NCI-H2107 treated with DMSO at 0.1 percent for 48 hours (cell line): ENCODE measurements around the gene CELF4.
A peak's percentile ranks its signal among the peaks of the same experiment; 100 is the strongest.

ENCODE experiments used
- DNase-seq: peaks from one replicate; lab custom pipeline; 2025; ENCODE audit not compliant: unreplicated experiment; lab: John Stamatoyannopoulos, UW

The CELF4 gene

GRCh38 chr18:37548679-37549289 lies 16.8 kb downstream of the CELF4 start:
- no peak for DNase-seq

DNA sequence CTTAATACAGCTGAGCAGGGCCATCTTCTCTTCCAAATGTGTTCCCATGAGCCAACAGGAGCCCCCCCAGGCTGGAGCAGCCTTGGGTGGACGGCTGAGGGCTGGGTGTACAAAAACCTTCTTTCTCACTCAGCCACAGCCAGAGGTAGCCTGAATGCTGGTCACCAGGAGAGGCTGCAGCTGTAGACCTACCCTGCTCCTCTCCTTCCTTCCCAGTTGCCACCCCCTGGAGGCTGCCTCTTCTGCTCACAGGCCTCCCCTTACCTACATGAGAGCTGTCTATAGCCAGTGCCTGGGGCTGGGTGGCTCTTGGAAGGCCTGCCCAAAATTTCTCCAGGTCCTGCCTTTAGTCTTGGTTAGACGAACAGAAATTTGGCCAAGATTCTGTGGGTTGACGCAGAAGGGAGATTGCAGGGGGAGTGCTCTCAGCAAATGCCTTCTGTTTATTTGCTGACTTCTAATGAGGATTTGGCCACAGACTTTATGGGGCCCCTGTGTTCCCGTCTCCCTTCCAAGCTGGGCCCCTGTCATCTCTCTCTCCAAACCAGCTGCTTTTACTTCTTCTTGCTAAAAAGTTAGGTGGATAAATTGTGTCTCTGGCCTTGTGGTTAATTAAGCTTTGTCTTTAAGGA lies 18.3 kb downstream of the CELF4 start:
- no peak for DNase-seq

DNA sequence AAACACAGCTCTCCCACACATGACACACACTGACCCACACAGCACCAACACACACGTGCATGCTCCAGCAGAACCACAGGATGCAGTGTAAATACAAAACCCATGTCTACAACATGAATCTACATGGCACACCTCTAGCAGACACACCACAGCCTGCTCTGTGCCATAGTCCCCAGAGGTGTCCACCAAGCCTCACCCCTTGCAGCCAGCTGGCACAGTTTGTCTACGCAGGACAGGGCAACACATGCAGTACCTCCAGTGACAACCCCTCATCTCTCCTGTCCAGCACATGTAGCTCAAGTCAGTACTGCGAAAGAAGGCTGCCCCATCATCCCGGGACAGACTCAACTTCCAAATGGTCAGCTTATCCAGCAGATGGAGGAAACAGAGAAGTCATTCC lies 18.9 kb downstream of the CELF4 start:
- DNase-seq = no peak

- DNase-seq = no peak
Observed at GRCh38 chr18:37546272-37546537, 19.4 kb downstream of the CELF4 start.

DNA sequence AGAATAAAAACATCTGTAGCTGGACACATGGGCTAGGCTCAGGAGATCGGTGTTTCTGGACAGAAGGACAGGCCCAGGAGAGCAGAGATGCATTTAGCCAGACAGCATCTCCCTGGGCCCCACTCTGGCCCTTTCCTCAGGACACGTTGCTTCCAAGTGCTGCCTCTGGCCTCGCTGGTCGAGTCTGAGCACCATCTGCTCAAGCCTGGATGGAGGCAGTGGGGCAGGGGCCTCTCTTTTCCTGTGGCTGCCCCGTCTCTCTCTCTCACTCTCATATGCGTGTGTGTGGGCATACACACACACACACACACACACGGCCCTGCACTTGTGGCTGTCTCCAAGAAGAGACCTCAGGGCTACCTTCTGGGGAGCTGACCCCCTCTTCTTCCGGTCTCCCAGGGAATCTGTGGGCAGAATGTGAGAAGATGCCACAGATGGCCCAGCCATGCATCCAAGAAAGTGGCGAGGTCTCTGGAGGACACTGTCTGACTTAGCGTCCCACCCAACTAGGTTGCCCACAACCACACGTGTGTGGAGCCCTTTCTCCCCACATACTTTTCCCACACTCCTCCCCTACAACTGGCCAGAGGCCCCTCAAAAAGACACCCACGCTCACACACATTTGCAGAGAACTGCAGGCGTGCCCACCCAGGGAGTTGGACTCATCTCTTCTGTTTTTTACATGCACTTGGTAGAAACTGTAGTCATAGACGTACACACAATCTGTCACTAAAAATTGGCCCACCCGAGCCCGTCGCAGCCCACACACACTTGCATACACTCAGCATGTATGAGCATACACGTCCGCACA lies 19.9 kb downstream of the CELF4 start:
- no peak for DNase-seq

GRCh38 chr18:37544713-37545112 lies 20.9 kb downstream of the CELF4 start:
- DNase-seq = no peak

- DNase-seq = no peak
Observed at GRCh38 chr18:37544217-37544616, 21.4 kb downstream of the CELF4 start.

DNA sequence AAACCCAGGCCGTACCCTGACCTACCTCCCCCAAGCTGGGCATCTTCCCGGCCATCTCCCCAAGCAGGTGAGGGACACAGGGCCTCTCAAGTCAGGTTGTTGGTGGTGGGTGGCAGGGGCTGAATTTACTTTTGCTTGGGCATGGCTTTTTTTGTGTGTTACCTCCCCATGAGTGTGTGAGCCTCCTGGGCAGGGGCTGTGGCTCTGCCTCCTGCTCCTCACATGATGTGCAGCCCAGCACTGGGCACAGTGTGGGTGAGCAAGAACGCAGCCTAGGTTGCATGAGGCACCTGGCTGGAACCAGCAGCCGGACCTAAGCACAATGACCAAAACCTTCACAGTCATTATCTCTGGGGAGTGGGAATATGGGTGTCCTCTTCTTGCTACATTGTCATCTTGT lies 22.3 kb downstream of the CELF4 start:
- no peak for DNase-seq

DNA sequence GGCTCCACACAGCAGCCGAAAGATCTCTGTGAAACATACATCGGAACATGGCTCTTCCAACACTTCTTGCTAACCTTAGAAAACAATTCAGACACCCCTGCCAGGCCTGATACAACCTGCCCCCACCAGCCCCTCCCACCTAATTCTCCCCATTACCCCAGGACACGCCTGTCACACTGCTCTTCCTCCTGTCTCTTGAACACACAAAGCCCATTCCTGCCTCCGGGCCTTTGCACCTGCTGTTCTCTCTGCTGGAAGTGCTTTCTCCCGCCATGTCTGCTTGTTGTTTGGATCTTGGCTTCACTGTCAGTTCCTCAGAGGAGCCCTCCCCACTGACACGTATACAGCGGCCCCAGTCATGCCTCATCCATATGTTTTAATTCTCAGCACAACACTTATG lies 24.1 kb downstream of the CELF4 start:
- no peak for DNase-seq

DNA sequence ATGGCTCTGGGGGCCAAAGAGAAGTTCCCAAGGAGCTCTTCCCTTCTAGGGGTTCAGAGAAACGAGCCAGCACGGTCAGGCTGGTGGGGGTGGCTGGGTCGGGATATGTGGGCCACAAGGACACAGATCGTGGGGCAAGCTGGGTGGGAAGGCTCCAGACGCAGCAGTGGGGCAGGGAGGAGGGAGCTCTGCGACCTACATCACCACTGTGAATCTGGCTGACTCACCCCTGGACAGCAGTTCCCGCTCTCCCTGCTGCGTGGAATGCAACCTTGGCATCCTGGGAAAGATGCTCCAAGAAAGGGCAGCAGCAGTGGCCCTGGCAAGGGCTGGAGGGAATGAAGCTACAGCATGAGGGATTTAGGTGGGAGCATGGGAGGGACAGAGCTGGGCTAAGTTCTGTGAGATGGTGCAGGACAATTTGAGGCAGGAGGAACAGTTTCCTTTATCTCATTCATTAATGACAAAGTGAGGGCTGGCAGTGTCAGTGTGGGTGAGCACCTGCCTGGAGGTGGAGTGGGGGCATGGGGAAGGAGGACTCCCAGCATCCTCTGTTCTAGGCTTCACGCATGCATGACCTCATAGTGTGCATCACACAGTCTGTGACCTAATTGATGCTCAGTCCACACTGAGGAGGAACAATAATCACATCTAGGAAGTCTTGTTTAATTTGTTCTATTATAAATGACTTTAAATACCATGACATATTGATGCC lies 25.0 kb downstream of the CELF4 start:
- DNase-seq = no peak

DNA sequence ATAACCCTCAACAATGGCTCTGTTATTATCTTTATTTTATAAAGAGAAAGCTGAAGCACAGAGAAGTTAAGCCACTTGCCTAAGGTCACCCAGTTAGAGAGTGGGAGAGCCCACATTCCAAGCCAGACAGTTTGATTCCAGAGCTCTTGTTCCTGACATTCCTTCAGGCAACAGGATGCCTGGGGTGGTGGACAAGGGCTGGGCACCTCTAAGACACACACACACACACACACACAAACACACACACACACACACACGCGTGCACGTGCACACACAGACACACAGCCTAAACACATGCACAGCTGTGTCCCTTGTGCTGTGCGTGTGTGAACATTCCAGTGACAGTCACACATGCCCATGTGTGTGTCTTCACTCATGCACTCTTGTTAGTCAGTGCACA lies 26.4 kb downstream of the CELF4 start:
- no peak for DNase-seq

DNA sequence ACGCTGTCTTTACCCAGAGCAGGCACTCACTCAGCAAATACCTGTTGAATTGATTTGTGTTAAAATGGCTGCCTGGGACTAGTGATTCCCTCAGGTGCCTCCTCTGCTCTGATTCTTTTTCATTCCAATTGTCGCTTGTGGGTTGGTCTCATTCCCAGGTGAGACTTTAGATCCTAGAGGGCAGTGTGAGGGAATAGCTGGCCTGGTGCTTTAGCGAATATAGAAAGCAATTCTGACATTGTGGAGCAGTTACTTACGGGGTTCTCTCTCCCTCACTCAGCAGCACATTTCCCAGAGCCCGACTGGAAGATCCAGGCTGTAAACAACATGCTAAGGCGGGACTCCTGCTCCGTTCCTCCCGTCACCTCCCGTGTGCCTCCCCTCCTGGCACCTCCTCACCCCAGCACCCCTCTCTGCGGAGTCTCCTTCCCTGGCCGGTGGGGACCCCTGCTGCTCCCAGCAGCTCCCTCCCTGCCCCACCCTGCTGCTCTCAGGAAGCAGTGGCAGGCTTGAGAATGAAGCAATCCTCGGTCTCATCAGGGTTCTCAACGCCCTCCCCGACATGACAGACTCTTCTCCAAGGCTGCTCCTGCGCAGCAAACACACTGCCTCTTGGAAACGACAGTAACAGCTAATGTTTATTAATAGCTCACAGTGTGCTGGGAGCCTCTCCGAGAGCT lies 26.9 kb downstream of the CELF4 start:
- DNase-seq = no peak

DNA sequence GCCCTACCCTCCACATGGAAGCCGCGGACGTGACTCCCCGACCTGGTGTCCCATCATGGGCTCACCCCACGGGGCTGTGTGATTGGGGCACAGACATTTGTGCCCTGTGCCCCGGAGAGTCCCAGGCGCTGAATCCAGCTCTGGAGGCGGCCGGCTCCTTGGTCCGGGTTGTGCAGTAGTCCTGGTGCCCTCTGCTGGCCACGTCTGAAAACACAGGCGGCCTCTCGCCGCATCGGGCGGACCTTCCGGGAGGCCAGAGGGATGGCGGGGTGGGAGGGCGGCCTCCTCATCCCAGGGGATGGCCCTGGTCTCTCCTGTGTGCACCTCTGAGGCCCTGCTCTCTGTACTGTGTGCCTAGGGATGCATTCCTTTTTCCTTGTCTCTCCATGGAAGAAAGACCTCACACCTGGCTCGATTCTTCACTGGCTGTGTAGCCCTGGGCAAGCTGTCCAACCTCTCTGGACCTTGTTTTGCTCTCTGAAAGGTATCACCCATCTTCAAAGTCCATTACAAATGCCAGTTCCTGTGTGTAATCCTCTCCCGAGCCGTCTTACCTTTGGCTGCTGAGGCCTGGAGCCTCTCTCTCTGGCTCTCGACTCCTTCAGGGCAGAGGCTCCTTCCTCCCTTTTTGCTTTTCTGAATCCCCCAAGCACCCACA lies 27.6 kb downstream of the CELF4 start:
- DNase-seq = peak; percentile 57

DNA sequence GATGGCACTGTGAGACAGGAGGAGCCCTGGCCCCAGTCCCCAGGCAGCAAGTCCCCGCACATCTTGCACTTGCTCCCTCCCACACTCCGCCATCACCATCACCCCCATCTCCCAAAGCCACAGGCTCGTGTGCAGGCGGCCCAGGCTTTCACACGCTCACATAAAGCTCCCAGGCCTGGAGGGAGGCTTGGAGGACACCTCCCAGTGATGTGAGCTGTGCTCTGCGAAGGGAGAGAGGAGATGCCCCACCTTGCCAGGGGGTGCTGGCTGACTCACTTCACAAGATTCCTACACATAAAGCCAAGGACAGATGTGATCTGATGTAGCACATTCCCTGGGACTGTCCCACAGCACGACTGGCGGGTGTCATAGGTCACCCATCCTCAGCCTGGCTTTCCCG lies 28.9 kb downstream of the CELF4 start:
- no peak for DNase-seq

GRCh38 chr18:37535968-37536367 lies 29.6 kb downstream of the CELF4 start:
- peak; percentile 35 for DNase-seq

GRCh38 chr18:37534627-37535026 lies 31.0 kb downstream of the CELF4 start:
- DNase-seq = no peak

DNA sequence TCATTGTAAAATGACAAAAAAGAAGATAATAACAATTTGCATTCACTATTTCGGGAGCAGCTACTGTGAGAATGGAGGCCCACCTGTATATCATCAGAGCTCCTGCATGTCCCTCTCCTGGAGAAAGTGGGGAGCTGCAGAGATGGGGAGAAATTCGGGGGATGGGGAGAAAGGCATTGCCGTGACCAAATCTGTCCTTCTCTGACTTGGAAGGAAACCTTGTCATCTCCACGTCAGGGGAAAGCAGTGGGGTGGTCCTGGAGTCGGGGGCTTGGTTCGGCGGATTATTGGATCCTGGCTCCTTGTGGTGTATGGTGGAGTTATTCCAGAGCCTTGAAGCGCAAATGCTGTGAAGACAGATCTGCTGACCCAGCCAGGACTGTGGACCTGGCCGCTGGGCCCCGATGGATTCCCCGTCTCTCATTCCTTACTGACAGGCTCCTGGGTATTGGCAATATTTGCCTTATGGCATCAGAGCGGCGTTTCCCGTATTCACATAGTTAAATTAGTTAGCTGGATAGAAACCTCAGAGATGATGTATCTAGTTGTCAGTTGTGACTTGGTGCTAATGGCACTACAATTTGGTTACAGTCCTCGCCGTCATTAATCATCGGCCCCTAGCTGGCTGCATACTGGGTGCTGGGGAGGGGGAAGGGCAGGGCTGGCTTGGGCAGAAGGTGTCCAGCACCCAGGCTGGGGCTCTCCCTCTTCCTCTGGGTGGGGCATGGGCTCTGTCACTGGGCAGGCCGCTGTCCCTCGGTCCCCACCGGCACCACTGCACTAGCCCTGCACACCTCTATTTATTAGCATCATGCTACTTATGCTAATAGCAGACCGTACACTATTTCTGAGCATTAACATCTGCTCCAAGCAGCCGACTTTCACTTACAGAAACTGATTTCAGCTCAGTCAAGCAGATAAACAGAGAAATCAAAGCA lies 31.7 kb downstream of the CELF4 start:
- no peak for DNase-seq

DNA sequence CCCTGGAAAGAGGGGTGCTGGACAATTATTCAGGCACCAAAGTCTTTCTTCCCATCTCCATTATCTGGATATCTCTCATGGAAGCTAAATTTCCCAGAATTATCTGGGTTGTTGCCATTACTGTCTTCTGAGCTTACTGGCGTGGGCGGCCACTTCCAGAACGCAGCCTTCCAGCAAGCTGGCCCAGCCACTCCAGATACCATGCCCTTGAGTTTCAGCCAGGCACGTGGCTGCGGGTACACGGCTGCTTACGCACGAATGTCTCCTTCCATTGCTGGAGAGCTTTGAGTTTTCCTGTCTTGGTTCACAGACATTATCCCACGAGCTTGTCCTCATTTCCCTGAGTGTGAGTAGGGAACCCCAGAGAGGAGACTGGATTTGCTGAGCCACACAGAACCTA lies 32.7 kb downstream of the CELF4 start:
- no peak for DNase-seq

GRCh38 chr18:37529863-37530262 lies 35.7 kb downstream of the CELF4 start:
- no peak for DNase-seq

DNA sequence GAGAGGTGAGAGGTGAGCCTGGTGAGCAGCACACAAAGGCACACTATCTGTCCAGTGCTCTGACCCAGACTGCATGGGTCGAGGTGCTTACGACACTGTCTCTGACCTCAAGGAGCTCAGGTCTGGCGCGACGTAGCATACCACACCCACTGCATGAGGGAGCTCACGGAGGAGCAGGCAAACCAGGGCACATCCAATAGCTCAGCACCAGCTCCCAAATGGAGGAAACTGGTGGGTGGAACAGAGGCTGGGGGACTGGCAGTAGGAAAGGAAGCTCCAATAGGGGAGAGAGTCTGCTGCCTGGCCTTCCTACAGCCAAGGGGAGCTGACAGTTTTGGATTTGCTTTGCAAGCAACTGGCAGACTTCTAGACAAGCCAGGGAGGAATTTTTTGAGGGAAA lies 36.3 kb downstream of the CELF4 start:
- no peak for DNase-seq
